PC-9 (cell line): Measurements from ENCODE around the gene RAP1B. TPM values are rescaled to one million over a fixed set of nuclear protein-coding genes. Genes with fewer than 3 reads are reported as not detected.

ENCODE experiments used
- BruUV-seq: library from RNA; stranded (reverse); fragments of 400-500 nt; replicated peaks from 2 replicates; lab custom pipeline; 2021; lab: Mats Ljungman, UMichigan
- CTCF ChIA-PET: fragments of 300-600 bp; sonication (Branson Sonifier 250); formaldehyde crosslinking; loops from one replicate; lab custom pipeline; 2022; ENCODE audit warnings: antibody characterized with exemption; lab: Charles Lee
- POLR2A ChIA-PET: fragments of 300-600 bp; sonication (Branson Sonifier 250); formaldehyde crosslinking; loops from one replicate; lab custom pipeline; 2022; ENCODE audit warnings: antibody characterized with exemption; ENCODE audit not compliant: unreplicated experiment; lab: Charles Lee
- DNase-seq, 2 experiments: peaks; one replicate each; pipeline versions ENCODE4 v3.0.0 to v3.0.0-alpha.2; 2015 to 2022; ENCODE audit warnings: mixed read lengths in 1 of 2
- H2AFZ ChIP-seq: fragments of 200-600 bp; sonication (generic); 2 replicates; pipeline ENCODE4 v1.8.1; 2017; ENCODE audit warnings: antibody characterized with exemption
- H3F3A ChIP-seq: fragments of 200-600 bp; sonication (generic); 2 replicates; pipeline ENCODE4 v1.8.1; 2017; ENCODE audit warnings: antibody characterized with exemption, mild to moderate bottlenecking, low read depth; ENCODE audit not compliant: insufficient read depth
- H3K27ac ChIP-seq: fragments of 200-600 bp; sonication (generic); 2 replicates; pipeline ENCODE4 v1.6.1; 2016; ENCODE audit warnings: mixed run types
- H3K27me3 ChIP-seq: fragments of 200-600 bp; sonication (generic); 2 replicates; pipeline ENCODE4 v1.6.1; 2016; ENCODE audit warnings: low read depth, mixed run types; ENCODE audit not compliant: insufficient read depth
- H3K36me3 ChIP-seq: fragments of 200-600 bp; sonication (generic); 2 replicates; pipeline ENCODE4 v1.6.1; 2016; ENCODE audit warnings: low read depth, mixed run types
- H3K4me1 ChIP-seq: fragments of 200-600 bp; sonication (generic); replicated peaks from 2 replicates; pipeline ENCODE4 v1.6.1; 2016; ENCODE audit warnings: mixed run types; ENCODE audit not compliant: insufficient read depth
- H3K4me2 ChIP-seq: fragments of 200-600 bp; sonication (generic); 2 replicates; pipeline ENCODE4 v1.6.1; 2017; ENCODE audit warnings: mixed run types
- H3K4me3 ChIP-seq: fragments of 200-600 bp; sonication (generic); 2 replicates; pipeline ENCODE4 v1.6.1; 2016; ENCODE audit warnings: mixed run types
- H3K79me2 ChIP-seq: fragments of 200-600 bp; sonication (generic); 2 replicates; pipeline ENCODE4 v1.6.1; 2017; ENCODE audit warnings: low read depth, mixed run types
- H3K9me2 ChIP-seq: fragments of 200-600 bp; sonication (generic); 2 replicates; pipeline ENCODE4 v1.8.1; 2017; ENCODE audit warnings: mild to moderate bottlenecking; ENCODE audit not compliant: insufficient read depth
- H3K9me3 ChIP-seq: fragments of 200-600 bp; sonication (generic); 2 replicates; pipeline ENCODE4 v1.8.1; 2016; ENCODE audit warnings: low read depth; ENCODE audit not compliant: insufficient read depth
- H4K20me1 ChIP-seq: fragments of 200-600 bp; sonication (generic); 2 replicates; pipeline ENCODE4 v1.8.1; 2017; ENCODE audit not compliant: insufficient read depth
- CTCF ChIP-seq: fragments of 200-600 bp; sonication (generic); conservative IDR thresholded peaks from 2 replicates; pipeline ENCODE4 v1.6.1; 2017; ENCODE audit warnings: mixed run types, antibody characterized with exemption, mild to moderate bottlenecking, moderate library complexity
- EZH2 ChIP-seq: fragments of 200-600 bp; sonication (generic); IDR thresholded peaks from 2 replicates; pipeline ENCODE4 v1.8.0; 2017; ENCODE audit warnings: antibody characterized with exemption, low read depth
- intact Hi-C: fragments of 100-400 bp; cut with micrococcal nuclease; formaldehyde crosslinking; loops from one replicate; pipeline ENCODE4 v1.10.0; 2022; ENCODE audit not compliant: unreplicated experiment
- total RNA-seq: library from RNA; stranded (reverse); gene quantifications from 2 replicates; pipeline ENCODE4 v1.2.3, GENCODE V29; 2021

RAP1B gene
- total RNA-seq, 1 experiment from 2014 or later, result 89.7 TPM

DNA sequence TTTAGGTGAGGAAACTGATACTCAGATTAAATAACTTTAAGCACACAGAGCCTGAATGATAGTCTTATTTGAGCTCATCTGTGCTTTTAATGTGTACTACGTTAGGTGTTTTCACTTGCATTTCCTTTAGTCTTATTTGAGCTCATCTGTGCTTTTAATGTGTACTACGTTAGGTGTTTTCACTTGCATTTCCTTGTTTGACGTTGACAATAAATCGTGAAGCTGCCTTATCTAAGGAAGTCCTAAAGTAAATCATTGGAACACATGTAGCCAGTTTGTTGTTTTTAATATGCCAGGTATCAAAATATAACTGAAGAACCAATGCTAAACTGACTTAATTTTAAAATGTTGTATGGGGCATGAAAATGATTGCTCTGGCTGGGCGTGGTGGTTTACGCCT is 2.0 kb downstream of the RAP1B start:
- H3K36me3 ChIP-seq, result peaks cover 5% of the 10 kb centered on the region; the same call in 1 of the 2 replicates
- peak overlapping the region; percentile 89 for H3K4me3 ChIP-seq
- H3F3A ChIP-seq, result peaks cover 9% of the 10 kb centered on the region
- peaks cover 25% of the 10 kb centered on the region for H3K4me1 ChIP-seq
- peaks cover 47% of the 10 kb centered on the region for H4K20me1 ChIP-seq
- TF ChIP-seq CTCF (no peak), EZH2 (no peak)
- CTCF ChIA-PET, result no interaction called here
- DNase-seq, result no peak
- H3K4me2 ChIP-seq, result peak overlapping the region; percentile 96
- intact Hi-C loops, result loop anchor here (5.0 kb wide), 1 partner anchor 85 kb away; no protein-coding TSS in a partner anchor
- H3K79me2 ChIP-seq, result peaks cover 64% of the 10 kb centered on the region
- H2AFZ ChIP-seq, result no peak overlapping the region
- H3K27ac ChIP-seq, result peak overlapping the region; percentile 57; the same call in 1 of the 2 replicates
- H3K27me3 ChIP-seq, result no peaks in the 10 kb centered on the region
- POLR2A ChIA-PET, result interaction anchor here (0.7 kb wide), 1 partner anchor 219 kb away, joined by 3 read pairs; no protein-coding TSS in a partner anchor
- no peaks in the 10 kb centered on the region for H3K9me3 ChIP-seq
- no peaks in the 10 kb centered on the region for H3K9me2 ChIP-seq
- no TSS peak for BruUV-seq

GRCh38 chr12:68613209-68613904 is 2.7 kb downstream of the RAP1B start:
- no peaks in the 10 kb centered on the region for H3K27me3 ChIP-seq
- BruUV-seq, result no TSS peak
- no peak overlapping the region for H3K27ac ChIP-seq
- H3K9me3 ChIP-seq, result no peaks in the 10 kb centered on the region
- DNase-seq, result no peak
- peaks cover 71% of the 10 kb centered on the region for H3K79me2 ChIP-seq
- H3K36me3 ChIP-seq, result peaks cover 5% of the 10 kb centered on the region; the same call in 1 of the 2 replicates
- peaks cover 25% of the 10 kb centered on the region for H3K4me1 ChIP-seq
- POLR2A ChIA-PET, result no interaction called here
- intact Hi-C loops, result loop anchor here (5.0 kb wide), 1 partner anchor 86 kb away; no protein-coding TSS in a partner anchor
- H4K20me1 ChIP-seq, result peaks cover 54% of the 10 kb centered on the region
- no peak for TF ChIP-seq EZH2
- TF ChIP-seq CTCF, result no peak
- H3K4me2 ChIP-seq, result peak overlapping the region; percentile 96
- CTCF ChIA-PET, result interaction anchor here (0.6 kb wide), 1 partner anchor 395 kb away, joined by 3 read pairs; no protein-coding TSS in a partner anchor
- H3F3A ChIP-seq, result peaks cover 9% of the 10 kb centered on the region
- H2AFZ ChIP-seq, result no peak overlapping the region
- peak overlapping the region; percentile 89; the same call in 1 of the 2 replicates for H3K4me3 ChIP-seq
- no peaks in the 10 kb centered on the region for H3K9me2 ChIP-seq

- H4K20me1 ChIP-seq, result peaks cover 62% of the 10 kb centered on the region
- peaks cover 23% of the 10 kb centered on the region for H3K4me1 ChIP-seq
- no peak overlapping the region for H2AFZ ChIP-seq
- H3K4me3 ChIP-seq, result no peak overlapping the region
- no peaks in the 10 kb centered on the region for H3K27me3 ChIP-seq
- H3K36me3 ChIP-seq, result peaks cover 5% of the 10 kb centered on the region; the same call in 1 of the 2 replicates
- H3K27ac ChIP-seq, result no peak overlapping the region
- intact Hi-C loops, result loop anchor here (5.0 kb wide), 1 partner anchor 87 kb away; no protein-coding TSS in a partner anchor
- H3K9me3 ChIP-seq, result no peaks in the 10 kb centered on the region
- BruUV-seq, result no TSS peak
- no peak for DNase-seq
- ChIA-PET CTCF (interaction anchor here (0.6 to 0.7 kb wide), 2 partner anchors 22 to 394 kb away, joined by 3 read pairs; no protein-coding TSS in a partner anchor), POLR2A (no interaction called here)
- TF ChIP-seq EZH2, result no peak
- TF ChIP-seq CTCF, result no peak
- H3K9me2 ChIP-seq, result no peaks in the 10 kb centered on the region; the same call in 1 of the 2 replicates
- H3F3A ChIP-seq, result peaks cover 9% of the 10 kb centered on the region
- peaks cover 79% of the 10 kb centered on the region for H3K79me2 ChIP-seq
- peak overlapping the region; percentile 10; the same call in 1 of the 2 replicates for H3K4me2 ChIP-seq
Observed at GRCh38 chr12:68614105-68614679, 3.5 kb downstream of the RAP1B start.
